Esophagus muscularis mucosa (tissue), 4 donors: ENCODE results near the gene LSM10. TPM values are rescaled to one million over a fixed set of nuclear protein-coding genes. Genes with fewer than 3 reads are reported as not detected.
A peak's percentile ranks its signal among the peaks of the same experiment; 100 is the strongest.

ENCODE experiments used
- DNase-seq: peaks from one replicate; pipeline ENCODE4 v3.0.0-alpha.2; 2017; ENCODE audit errors: extremely low spot score
- H3K27ac ChIP-seq, 4 donors: fragments of 200-600 bp; sonication (generic); replicated peaks in 1 of 4; 1 replicate in 3 of 4; 2 replicates in 1 of 4; pipeline ENCODE4 v1.5.1; 2016 to 2019; ENCODE audit warnings: mild to moderate bottlenecking in 1 of 4
- H3K27me3 ChIP-seq, 4 donors: fragments of 200-600 bp; sonication (generic); one replicate each; pipeline versions ENCODE4 v1.5.1 to v1.6.0; 2016 to 2019
- H3K36me3 ChIP-seq, 4 donors: fragments of 200-600 bp; sonication (generic); one replicate each; pipeline ENCODE4 v1.5.1; 2016 to 2019
- H3K4me1 ChIP-seq, 4 donors: fragments of 200-600 bp; sonication (generic); one replicate each; pipeline ENCODE4 v1.5.1; 2016 to 2019
- H3K4me3 ChIP-seq, 4 donors: fragments of 200-600 bp; sonication (generic); 1 replicate in 2 of 4; 2 replicates in 2 of 4; pipeline ENCODE4 v1.5.1; 2016 to 2019; ENCODE audit warnings: mild to moderate bottlenecking in 4 of 4, moderate library complexity in 1 of 4
- H3K9me3 ChIP-seq, 4 donors: fragments of 200-600 bp; sonication (generic); 1 replicate in 3 of 4; 2 replicates in 1 of 4; pipeline ENCODE4 v1.5.1; 2016 to 2019
- EP300 ChIP-seq: sonication (generic); formaldehyde crosslinking; IDR thresholded peaks from one replicate; pipeline ENCODE4 v1.6.1; 2017; ENCODE audit warnings: antibody characterized with exemption
- POLR2A ChIP-seq: fragments of 450-650 bp; IDR thresholded peaks from one replicate; pipeline ENCODE4 v1.6.1; 2017; ENCODE audit warnings: antibody characterized with exemption, moderate library complexity, mild to moderate bottlenecking, low read depth
- POLR2AphosphoS5 ChIP-seq, 2 donors: sonication (generic); formaldehyde crosslinking; IDR thresholded peaks; one replicate each; pipeline ENCODE4 v1.6.1; 2017; ENCODE audit warnings: antibody characterized with exemption in 2 of 2
- WGBS: methylation state at CpG from one replicate; pipeline ENCODE4 v1.1.5; 2018; 5-methylcytosine and 5-hydroxymethylcytosine counted together
- intact Hi-C: fragments of 100-400 bp; cut with DNase I; formaldehyde crosslinking; loops from one replicate; pipeline ENCODE4 v1.15.1; 2023
- total RNA-seq, 4 donors: library from RNA; depleted of rRNA; stranded (reverse); fragments of >200 nt; gene quantifications; one replicate each; pipeline versions ENCODE4 v1.1.0 to v1.2.1, GENCODE V29; 2016
- TF ChIP-seq, protein P1 (sequence below), 3 experiments: fragments of 200-600 bp in 2 of 3; fragments of 450-650 bp in 1 of 3; sonication (generic) in 2 of 3; IDR thresholded peaks; one replicate each; pipeline ENCODE4 v1.5.1; 2017 to 2019; ENCODE audit warnings: antibody characterized with exemption in 3 of 3, mild to moderate bottlenecking in 2 of 3, moderate library complexity in 1 of 3

Gene LSM10
- total RNA-seq, 4 donors from 2014 or later: 42.2 to 64.5 (median 59.5) TPM

DNA sequence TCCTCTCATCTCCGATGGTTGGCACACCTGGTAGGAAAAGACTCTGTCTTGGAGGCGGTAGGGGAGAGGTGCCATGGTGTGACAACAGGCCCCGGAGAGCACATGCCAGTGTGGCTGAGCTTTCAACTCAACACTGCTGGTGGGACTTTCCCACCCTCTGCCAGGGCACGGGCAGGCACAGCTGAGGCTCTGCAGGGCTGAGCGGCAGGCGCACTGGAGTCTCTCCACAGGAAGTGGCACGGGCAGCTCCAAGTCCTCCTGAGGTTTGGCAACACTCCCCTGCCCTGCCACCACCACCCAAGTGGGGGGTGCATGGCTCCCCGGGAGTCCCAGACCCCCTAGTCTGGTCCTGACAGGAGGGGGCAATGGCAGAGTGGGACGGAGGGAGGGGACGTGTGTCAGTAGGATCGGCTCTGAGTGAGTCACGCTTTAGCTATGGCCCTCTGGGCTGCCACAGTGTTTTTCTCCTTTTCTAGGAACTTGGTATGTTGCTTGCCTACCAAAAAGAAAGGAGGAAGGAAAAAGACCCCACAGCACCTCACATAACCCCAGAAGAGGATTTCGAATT is 47.0 kb downstream of the LSM10 start:
- Histone ChIP-seq H3K4me1 (peaks cover 28 to 46% (median 42%) of the 10 kb centered on the region in 4 donors), H3K9me3 (no peaks in the 10 kb centered on the region), H3K36me3 (peaks cover 39 to 91% (median 84%) of the 10 kb centered on the region in 4 donors), H3K27me3 (no peaks in the 10 kb centered on the region), H3K27ac (peak overlapping the region; percentile 66 to 78 (median 68)), H3K4me3 (peak overlapping the region; percentile 6 to 41 (median 18))
- intact Hi-C loops: loop anchor here (2.0 kb wide), 1 partner anchor 58 kb away; no protein-coding TSS in a partner anchor
- 23% methylated on average over 7 of the region's 13 CpGs for WGBS
- TF ChIP-seq POLR2AphosphoS5 (IDR thresholded peaks at IDR 0.05): peak in 1 of 2 donors; percentile 23
- TF ChIP-seq, protein P1, sequence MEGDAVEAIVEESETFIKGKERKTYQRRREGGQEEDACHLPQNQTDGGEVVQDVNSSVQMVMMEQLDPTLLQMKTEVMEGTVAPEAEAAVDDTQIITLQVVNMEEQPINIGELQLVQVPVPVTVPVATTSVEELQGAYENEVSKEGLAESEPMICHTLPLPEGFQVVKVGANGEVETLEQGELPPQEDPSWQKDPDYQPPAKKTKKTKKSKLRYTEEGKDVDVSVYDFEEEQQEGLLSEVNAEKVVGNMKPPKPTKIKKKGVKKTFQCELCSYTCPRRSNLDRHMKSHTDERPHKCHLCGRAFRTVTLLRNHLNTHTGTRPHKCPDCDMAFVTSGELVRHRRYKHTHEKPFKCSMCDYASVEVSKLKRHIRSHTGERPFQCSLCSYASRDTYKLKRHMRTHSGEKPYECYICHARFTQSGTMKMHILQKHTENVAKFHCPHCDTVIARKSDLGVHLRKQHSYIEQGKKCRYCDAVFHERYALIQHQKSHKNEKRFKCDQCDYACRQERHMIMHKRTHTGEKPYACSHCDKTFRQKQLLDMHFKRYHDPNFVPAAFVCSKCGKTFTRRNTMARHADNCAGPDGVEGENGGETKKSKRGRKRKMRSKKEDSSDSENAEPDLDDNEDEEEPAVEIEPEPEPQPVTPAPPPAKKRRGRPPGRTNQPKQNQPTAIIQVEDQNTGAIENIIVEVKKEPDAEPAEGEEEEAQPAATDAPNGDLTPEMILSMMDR (IDR thresholded peaks at IDR 0.05): no peak
- no peak for DNase-seq

DNA sequence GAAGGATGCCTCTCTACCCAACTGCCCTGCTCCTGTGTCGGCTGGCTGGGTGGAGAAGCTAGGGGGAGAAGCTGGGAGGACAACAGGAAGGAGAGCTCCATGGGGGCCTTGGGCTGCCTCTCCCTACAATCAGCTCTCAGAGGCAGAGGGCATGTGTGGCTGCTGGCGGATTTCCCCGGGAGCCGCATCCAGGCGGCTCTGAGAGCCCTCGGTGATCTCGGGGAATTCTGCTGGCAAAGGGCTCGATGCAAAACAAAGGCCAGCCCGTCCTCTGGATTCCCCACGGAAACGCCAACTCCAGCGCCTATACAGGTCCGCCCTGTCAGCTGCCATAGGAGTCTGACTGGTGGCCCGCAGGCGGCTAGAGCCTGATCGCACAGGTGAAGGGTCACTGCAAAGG is 47.9 kb downstream of the LSM10 start:
- DNase-seq: no peak
- Histone ChIP-seq H3K27me3 (no peaks in the 10 kb centered on the region), H3K27ac (peak overlapping the region; percentile 66 to 78 (median 68)), H3K4me1 (peaks cover 28 to 46% (median 42%) of the 10 kb centered on the region in 4 donors), H3K4me3 (no peak overlapping the region), H3K36me3 (peaks cover 41 to 91% (median 84%) of the 10 kb centered on the region in 4 donors), H3K9me3 (no peaks in the 10 kb centered on the region)
- WGBS: 84% methylated on average over 8 of the region's 16 CpGs
- intact Hi-C loops: loop anchor here (2.0 kb wide), 1 partner anchor 57 kb away; no protein-coding TSS in a partner anchor
- TF ChIP-seq POLR2A: no peak
- TF ChIP-seq POLR2AphosphoS5 (IDR thresholded peaks at IDR 0.05): no peak
- TF ChIP-seq EP300: no peak
- TF ChIP-seq, protein P1 (IDR thresholded peaks at IDR 0.05): no peak

DNA sequence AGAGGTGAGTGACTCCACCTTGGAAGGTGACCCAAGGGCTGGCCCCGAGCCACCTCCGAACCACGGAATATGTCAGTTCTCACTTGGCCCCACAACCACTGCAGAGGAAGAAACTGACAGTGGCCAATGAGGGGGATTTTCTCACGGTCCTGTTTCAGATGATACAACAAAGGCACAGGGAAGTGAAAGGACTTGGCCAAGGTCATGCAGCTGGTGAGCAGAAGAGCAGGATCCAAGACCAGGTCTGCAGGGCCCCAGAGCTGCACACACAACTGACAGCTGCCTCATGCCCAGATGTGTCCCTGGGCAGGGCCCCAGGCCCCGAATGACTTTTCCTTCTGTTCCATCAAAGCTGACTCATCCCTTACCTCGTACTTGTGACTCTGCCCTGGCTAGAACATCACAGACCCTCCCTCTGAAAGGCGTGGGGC is 48.5 kb downstream of the LSM10 start:
- 82% methylated on average over 4 of the region's 7 CpGs for WGBS
- Histone ChIP-seq H3K27ac (peak overlapping the region in 3 of 4 donors; percentile 66 to 78 (median 71)), H3K36me3 (peaks cover 35 to 91% (median 83%) of the 10 kb centered on the region in 4 donors), H3K27me3 (no peaks in the 10 kb centered on the region), H3K9me3 (no peaks in the 10 kb centered on the region), H3K4me3 (no peak overlapping the region), H3K4me1 (peaks cover 28 to 46% (median 42%) of the 10 kb centered on the region in 4 donors)
- intact Hi-C loops: no loop called here
- TF ChIP-seq, protein P1 (IDR thresholded peaks at IDR 0.05): no peak
- TF ChIP-seq POLR2AphosphoS5 (IDR thresholded peaks at IDR 0.05) (no peak), EP300 (no peak), POLR2A (no peak)
- no peak for DNase-seq

DNA sequence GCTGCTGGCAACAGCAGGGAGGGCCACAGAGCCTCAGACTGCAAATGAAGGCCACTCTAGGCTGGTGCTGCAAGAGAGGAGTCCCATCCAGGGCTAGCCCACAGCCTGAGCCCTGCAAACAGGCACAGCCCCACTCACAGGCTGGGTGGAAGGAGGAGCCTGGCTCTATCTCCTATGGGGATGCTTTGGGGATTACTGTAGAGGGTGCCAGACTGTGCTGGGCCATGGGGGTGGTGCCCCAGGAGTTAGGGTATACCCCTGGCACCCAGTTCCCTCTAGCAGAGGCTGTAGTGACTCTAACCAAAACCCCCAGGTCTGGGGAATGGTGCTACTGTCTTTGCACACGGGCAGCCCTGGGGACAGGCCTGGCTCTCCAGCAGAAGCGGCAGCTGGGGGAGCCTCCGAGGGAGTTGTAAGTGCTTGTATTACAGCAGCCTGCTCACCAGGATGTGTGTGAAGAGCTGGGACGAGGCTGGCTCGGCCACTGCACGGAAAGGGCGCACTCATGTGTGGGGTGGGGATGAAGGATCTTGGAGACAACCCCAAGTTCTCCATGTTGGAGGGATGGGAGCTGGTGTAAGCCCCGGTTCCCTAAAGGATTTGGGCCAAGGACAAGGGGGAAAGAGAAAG is 50.9 kb downstream of the LSM10 start:
- no peak overlapping the region for H3K4me3 ChIP-seq
- no peak for DNase-seq
- no peak overlapping the region for H3K27ac ChIP-seq
- no peak for TF ChIP-seq POLR2AphosphoS5 (IDR thresholded peaks at IDR 0.05)
- no peak for TF ChIP-seq POLR2A
- TF ChIP-seq EP300: no peak
- TF ChIP-seq, protein P1 (IDR thresholded peaks at IDR 0.05): no peak
- peaks cover 25 to 43% (median 40%) of the 10 kb centered on the region in 4 donors for H3K4me1 ChIP-seq
- no peaks in the 10 kb centered on the region for H3K27me3 ChIP-seq
- H3K36me3 ChIP-seq: peaks cover 26 to 90% (median 81%) of the 10 kb centered on the region in 4 donors
- intact Hi-C loops: no loop called here
- H3K9me3 ChIP-seq: no peaks in the 10 kb centered on the region
- WGBS: 94% methylated on average over 8 of the region's 8 CpGs
